Effector CD8-positive, alpha-beta T cell (primary cell): ENCODE measurements around the gene CLECL1.
"Not testable (repeated sequence)": the region's sequence is repeated elsewhere in the genome, so short reads cannot be mapped to it uniquely, and the experiment has no call there.

Experiments used
- DNase-seq: peaks from one replicate; lab custom pipeline; 2025; lab: John Stamatoyannopoulos, UW

CLECL1 gene

GRCh38 chr12:9695150-9695549 is 37.7 kb downstream of the CLECL1 start:
- not testable (repeated sequence) for DNase-seq

- DNase-seq, result no peak
Measured at GRCh38 chr12:9694241-9694640, 38.7 kb downstream of the CLECL1 start.

- no peak for DNase-seq
Measured at GRCh38 chr12:9692909-9693308, 40.0 kb downstream of the CLECL1 start.

- DNase-seq, result no peak
Measured at GRCh38 chr12:9687228-9687627, 45.7 kb downstream of the CLECL1 start.

GRCh38 chr12:9685915-9686314 is 47.0 kb downstream of the CLECL1 start:
- no peak for DNase-seq

GRCh38 chr12:9685366-9685765 is 47.5 kb downstream of the CLECL1 start:
- not testable (repeated sequence) for DNase-seq

GRCh38 chr12:9682949-9683348 is 49.9 kb downstream of the CLECL1 start:
- DNase-seq, result not testable (repeated sequence)

GRCh38 chr12:9682508-9682907 is 50.4 kb downstream of the CLECL1 start:
- DNase-seq, result not testable (repeated sequence)

GRCh38 chr12:9674226-9674590 is 58.7 kb downstream of the CLECL1 start:
- no peak for DNase-seq

- DNase-seq, result peak; percentile 27
Measured at GRCh38 chr12:9673404-9674225, 59.3 kb downstream of the CLECL1 start.
